ENCODE data around the gene ZNF32. TPM values are rescaled to one million over a fixed set of nuclear protein-coding genes. Genes with fewer than 3 reads are reported as not detected.

The ZNF32 gene
- total and polyA plus RNA-seq, 4 donors: 21.4 to 60.8 (median 30.8) TPM

- Histone ChIP-seq H3K36me3 (ENCODE audit: control insufficient read depth in 4 of 4, insufficient read depth in 4 of 4, low read length in 4 of 4) (no peaks in the 10 kb centered on the region), H3K4me1 (ENCODE audit: control insufficient read depth in 5 of 5, insufficient read depth in 5 of 5, low read length in 5 of 5) (peaks cover 0 to 26% (median 4%) of the 10 kb centered on the region in 5 donors), H3K4me3 (no peak overlapping the region), H3K9me3 (ENCODE audit: control insufficient read depth in 4 of 4, insufficient read depth in 3 of 4, low read length in 3 of 4) (no peaks in the 10 kb centered on the region), H3K27me3 (ENCODE audit: control insufficient read depth in 3 of 3, insufficient read depth in 3 of 3, low read length in 2 of 3) (peaks cover 0 to 6% (median 0%) of the 10 kb centered on the region in 3 donors), H3K27ac (ENCODE audit: low read depth in 1 of 2, low read length in 1 of 2) (no peak overlapping the region), H3K9ac (ENCODE audit: insufficient read depth in 1 of 2, low read length in 2 of 2) (no peak overlapping the region)
- no peak for TF ChIP-seq CTCF (IDR thresholded peaks at IDR 0.05; ENCODE audit: control extremely low read depth, extremely low read depth)
- DNase-seq: peak in 2 of 3 donors; percentile 40 to 74
- ATAC-seq (ENCODE audit: insufficient read depth, low FRiP score): no peak
- 67 to 72% methylated on average over 7 of the region's 7 CpGs for WGBS, 2 donors
Measured at GRCh38 chr10:43681220-43681619, 32.5 kb upstream of the ZNF32 start.

GRCh38 chr10:43680035-43680434, 31.4 kb upstream of the ZNF32 start:
- Histone ChIP-seq H3K9me3 (ENCODE audit: control insufficient read depth in 4 of 4, insufficient read depth in 3 of 4, low read length in 3 of 4) (no peaks in the 10 kb centered on the region), H3K36me3 (ENCODE audit: control insufficient read depth in 4 of 4, insufficient read depth in 4 of 4, low read length in 4 of 4) (no peaks in the 10 kb centered on the region), H3K27ac (ENCODE audit: low read depth in 1 of 2, low read length in 1 of 2) (no peak overlapping the region), H3K4me3 (no peak overlapping the region), H3K27me3 (ENCODE audit: control insufficient read depth in 3 of 3, insufficient read depth in 3 of 3, low read length in 2 of 3) (peaks cover 0 to 6% (median 0%) of the 10 kb centered on the region in 3 donors), H3K4me1 (ENCODE audit: control insufficient read depth in 5 of 5, insufficient read depth in 5 of 5, low read length in 5 of 5) (peaks cover 0 to 26% (median 4%) of the 10 kb centered on the region in 5 donors), H3K9ac (ENCODE audit: insufficient read depth in 1 of 2, low read length in 2 of 2) (no peak overlapping the region)
- DNase-seq (no peak), ATAC-seq (ENCODE audit: insufficient read depth, low FRiP score) (no peak)
- WGBS, 2 donors: 60 to 72% methylated on average over 4 of the region's 4 CpGs
- no peak for TF ChIP-seq CTCF (IDR thresholded peaks at IDR 0.05; ENCODE audit: control extremely low read depth, extremely low read depth)

GRCh38 chr10:43679509-43679908, 30.8 kb upstream of the ZNF32 start:
- 53 to 83% methylated on average over 7 of the region's 7 CpGs for WGBS, 2 donors
- H3K9ac ChIP-seq (ENCODE audit: insufficient read depth in 1 of 2, low read length in 2 of 2): no peak overlapping the region
- no peak overlapping the region for H3K4me3 ChIP-seq
- peaks cover 0 to 6% (median 0%) of the 10 kb centered on the region in 3 donors for H3K27me3 ChIP-seq (ENCODE audit: control insufficient read depth in 3 of 3, insufficient read depth in 3 of 3, low read length in 2 of 3)
- H3K27ac ChIP-seq (ENCODE audit: low read depth in 1 of 2, low read length in 1 of 2): no peak overlapping the region
- peak in 1 of 3 donors; percentile 52 for DNase-seq
- no peak for TF ChIP-seq CTCF (IDR thresholded peaks at IDR 0.05; ENCODE audit: control extremely low read depth, extremely low read depth)
- ATAC-seq (ENCODE audit: insufficient read depth, low FRiP score): peak; percentile 80
- peaks cover 0 to 26% (median 4%) of the 10 kb centered on the region in 5 donors for H3K4me1 ChIP-seq (ENCODE audit: control insufficient read depth in 5 of 5, insufficient read depth in 5 of 5, low read length in 5 of 5)
- no peaks in the 10 kb centered on the region for H3K9me3 ChIP-seq (ENCODE audit: control insufficient read depth in 4 of 4, insufficient read depth in 3 of 4, low read length in 3 of 4)
- no peaks in the 10 kb centered on the region for H3K36me3 ChIP-seq (ENCODE audit: control insufficient read depth in 4 of 4, insufficient read depth in 4 of 4, low read length in 4 of 4)

- no peak for DNase-seq
Measured at GRCh38 chr10:43678654-43679053, 30.0 kb upstream of the ZNF32 start.

More at GRCh38 chr10:43678654-43679053, 30.0 kb upstream of the ZNF32 start:
- no peak for TF ChIP-seq CTCF (IDR thresholded peaks at IDR 0.05; ENCODE audit: control extremely low read depth, extremely low read depth)
- no peak for ATAC-seq (ENCODE audit: insufficient read depth, low FRiP score)
- Histone ChIP-seq H3K36me3 (ENCODE audit: control insufficient read depth in 4 of 4, insufficient read depth in 4 of 4, low read length in 4 of 4) (no peaks in the 10 kb centered on the region), H3K9ac (ENCODE audit: insufficient read depth in 1 of 2, low read length in 2 of 2) (no peak overlapping the region), H3K9me3 (ENCODE audit: control insufficient read depth in 4 of 4, insufficient read depth in 3 of 4, low read length in 3 of 4) (no peaks in the 10 kb centered on the region), H3K4me3 (no peak overlapping the region), H3K4me1 (ENCODE audit: control insufficient read depth in 5 of 5, insufficient read depth in 5 of 5, low read length in 5 of 5) (peaks cover 0 to 26% (median 4%) of the 10 kb centered on the region in 5 donors), H3K27ac (ENCODE audit: low read depth in 1 of 2, low read length in 1 of 2) (no peak overlapping the region), H3K27me3 (ENCODE audit: control insufficient read depth in 3 of 3, insufficient read depth in 3 of 3, low read length in 2 of 3) (peaks cover 0 to 6% (median 0%) of the 10 kb centered on the region in 3 donors)
- 90 to 93% methylated on average over 10 of the region's 10 CpGs for WGBS, 2 donors

All from lung (tissue), 12 donors.